Calu3 (cell line): ENCODE results near the gene PCDHGC3. TPM values are rescaled to one million over a fixed set of nuclear protein-coding genes. Genes with fewer than 3 reads are reported as not detected.

Experiments
- BruUV-seq: library from RNA; stranded (reverse); fragments of 400-500 nt; replicated peaks from 2 replicates; lab custom pipeline; 2021; lab: Mats Ljungman, UMichigan
- CTCF ChIA-PET: fragments of 300-600 bp; sonication (Branson Sonifier 250); formaldehyde crosslinking; loops from one replicate; lab custom pipeline; 2022; ENCODE audit warnings: antibody characterized with exemption; lab: Charles Lee
- DNase-seq: peaks from one replicate; pipeline ENCODE4 v3.0.0; 2022
- H3K27ac Mint-ChIP-seq: one replicate; pipeline ENCODE4 v1.8.0; 2022; ENCODE audit warnings: mixed read lengths; ENCODE audit not compliant: unreplicated experiment
- H3K27me3 Mint-ChIP-seq: one replicate; pipeline ENCODE4 v1.8.0; 2022; ENCODE audit warnings: mixed read lengths; ENCODE audit not compliant: unreplicated experiment
- H3K36me3 Mint-ChIP-seq: one replicate; pipeline ENCODE4 v1.8.0; 2022; ENCODE audit warnings: mild to moderate bottlenecking, moderate library complexity, mixed read lengths; ENCODE audit not compliant: insufficient read depth, unreplicated experiment
- H3K4me1 Mint-ChIP-seq: one replicate; pipeline ENCODE4 v1.8.0; 2022; ENCODE audit warnings: mild to moderate bottlenecking, low read depth, mixed read lengths; ENCODE audit not compliant: unreplicated experiment
- H3K4me3 Mint-ChIP-seq: one replicate; pipeline ENCODE4 v1.8.0; 2022; ENCODE audit warnings: mild to moderate bottlenecking, low read depth, moderate library complexity, mixed read lengths; ENCODE audit not compliant: unreplicated experiment
- H3K9me3 Mint-ChIP-seq: one replicate; pipeline ENCODE4 v1.8.0; 2022; ENCODE audit warnings: low read depth, mixed read lengths; ENCODE audit not compliant: unreplicated experiment
- CTCF ChIP-seq: fragments of 200-600 bp; IDR thresholded peaks from one replicate; pipeline ENCODE4 v1.8.0; 2022; ENCODE audit warnings: antibody characterized with exemption; ENCODE audit not compliant: unreplicated experiment
- intact Hi-C: fragments of 100-400 bp; cut with micrococcal nuclease; formaldehyde crosslinking; loops from one replicate; pipeline ENCODE4 v1.10.0; 2022; ENCODE audit not compliant: unreplicated experiment
- total RNA-seq: library from RNA; stranded (reverse); gene quantifications from 2 replicates; pipeline ENCODE4 v1.2.3, GENCODE V29; 2022

PCDHGC3 gene
- total RNA-seq, 1 experiment from 2014 or later = 73.0 TPM

GRCh38 chr5:141487131-141487530 lies 11.4 kb downstream of the PCDHGC3 start:
- CTCF ChIA-PET = interaction anchor here (1.1 kb wide), 1 partner anchor 79 kb away, joined by 3 read pairs; no protein-coding TSS in a partner anchor
- no peak for DNase-seq
- Mint-ChIP-seq H3K36me3 (peaks cover 12% of the 10 kb centered on the region), H3K9me3 (peaks cover 8% of the 10 kb centered on the region), H3K27ac (peak overlapping the region; percentile 6), H3K4me1 (no peaks in the 10 kb centered on the region), H3K4me3 (no peak overlapping the region), H3K27me3 (no peaks in the 10 kb centered on the region)
- BruUV-seq = no TSS peak
- intact Hi-C loops = no loop called here
- no peak for TF ChIP-seq CTCF

GRCh38 chr5:141488591-141489561 lies 13.1 kb downstream of the PCDHGC3 start, which contains the start of gene PCDHGC5:
Gene PCDHGC5 (plus strand): TSS chr5:141489081. CDS start chr5:141489241, 160 bp downstream.
- Mint-ChIP-seq H3K27ac (no peak within 1 kb of the TSS), H3K9me3 (peaks cover 4% of the 10 kb centered on the region), H3K4me3 (no peak within 1 kb of the TSS), H3K36me3 (peaks cover 12% of the 10 kb centered on the region), H3K27me3 (no peaks in the 10 kb centered on the region), H3K4me1 (no peaks in the 10 kb centered on the region)
- no TSS peak for BruUV-seq
- DNase-seq = no peak
- CTCF ChIA-PET = no interaction called here
- TF ChIP-seq CTCF = no peak
- intact Hi-C loops = no loop called here

GRCh38 chr5:141489841-141490240 lies 14.1 kb downstream of the PCDHGC3 start:
- DNase-seq = no peak
- CTCF ChIA-PET = no interaction called here
- no TSS peak for BruUV-seq
- no peak for TF ChIP-seq CTCF
- Mint-ChIP-seq H3K4me1 (no peaks in the 10 kb centered on the region), H3K36me3 (peaks cover 9% of the 10 kb centered on the region), H3K27me3 (no peaks in the 10 kb centered on the region), H3K4me3 (no peak overlapping the region), H3K9me3 (peaks cover 4% of the 10 kb centered on the region), H3K27ac (no peak overlapping the region)
- intact Hi-C loops = no loop called here

- TF ChIP-seq CTCF = no peak
- no peak overlapping the region for H3K4me3 Mint-ChIP-seq
- intact Hi-C loops = no loop called here
- no peak overlapping the region for H3K27ac Mint-ChIP-seq
- H3K4me1 Mint-ChIP-seq = no peaks in the 10 kb centered on the region
- peaks cover 4% of the 10 kb centered on the region for H3K9me3 Mint-ChIP-seq
- no peak for DNase-seq
- peaks cover 6% of the 10 kb centered on the region for H3K36me3 Mint-ChIP-seq
- H3K27me3 Mint-ChIP-seq = no peaks in the 10 kb centered on the region
- CTCF ChIA-PET = no interaction called here
- BruUV-seq = no TSS peak
These were observed 14.5 kb downstream of the PCDHGC3 start for GRCh38 chr5:141490271-141490670.
